ENCODE measurements around the gene CNTLN.

Gene CNTLN

GRCh38 chr9:17134396-17135294 is at the start of gene CNTLN:
Gene CNTLN (plus strand): TSS chr9:17135040. CDS start chr9:17135066, 26 bp downstream.
- Histone ChIP-seq H3K9me3 (ENCODE audit: control insufficient read depth, low read length) (no peaks in the 10 kb centered on the region), H3K9ac (ENCODE audit: low read length) (peak within 1 kb of the TSS; percentile 96), H3K4me3 (ENCODE audit: low read length) (peak within 1 kb of the TSS; percentile 93), H3K36me3 (ENCODE audit: control insufficient read depth, insufficient read depth, low read length, severe bottlenecking) (no peaks in the 10 kb centered on the region), H3K27me3 (replicated peaks; ENCODE audit: control insufficient read depth, insufficient read depth, low read length) (no peaks in the 10 kb centered on the region), H3K4me1 (ENCODE audit: control insufficient read depth, insufficient read depth, low read length) (peaks cover 7% of the 10 kb centered on the region)
- peak; percentile 95 for DNase-seq (ENCODE audit: low read depth)

- no peak for DNase-seq (ENCODE audit: low read depth)
- Histone ChIP-seq H3K4me3 (ENCODE audit: low read length) (no peak overlapping the region), H3K36me3 (ENCODE audit: control insufficient read depth, insufficient read depth, low read length, severe bottlenecking) (no peaks in the 10 kb centered on the region), H3K4me1 (ENCODE audit: control insufficient read depth, insufficient read depth, low read length) (peaks cover 4% of the 10 kb centered on the region), H3K27me3 (replicated peaks; ENCODE audit: control insufficient read depth, insufficient read depth, low read length) (no peaks in the 10 kb centered on the region), H3K9ac (ENCODE audit: low read length) (no peak overlapping the region), H3K9me3 (ENCODE audit: control insufficient read depth, low read length) (no peaks in the 10 kb centered on the region)
Measured at GRCh38 chr9:17088566-17088965, 46.3 kb upstream of the CNTLN start.

- H3K9me3 ChIP-seq (ENCODE audit: control insufficient read depth, low read length): no peaks in the 10 kb centered on the region
- no peak overlapping the region for H3K4me3 ChIP-seq (ENCODE audit: low read length)
- H3K27me3 ChIP-seq (replicated peaks; ENCODE audit: control insufficient read depth, insufficient read depth, low read length): no peaks in the 10 kb centered on the region
- DNase-seq (ENCODE audit: low read depth): no peak
- no peaks in the 10 kb centered on the region for H3K36me3 ChIP-seq (ENCODE audit: control insufficient read depth, insufficient read depth, low read length, severe bottlenecking)
- H3K9ac ChIP-seq (ENCODE audit: low read length): no peak overlapping the region
- peaks cover 4% of the 10 kb centered on the region for H3K4me1 ChIP-seq (ENCODE audit: control insufficient read depth, insufficient read depth, low read length)
Measured at GRCh38 chr9:17090041-17090440, 44.8 kb upstream of the CNTLN start.

- Histone ChIP-seq H3K9me3 (ENCODE audit: control insufficient read depth, low read length) (no peaks in the 10 kb centered on the region), H3K4me3 (ENCODE audit: low read length) (no peak overlapping the region), H3K4me1 (ENCODE audit: control insufficient read depth, insufficient read depth, low read length) (peaks cover 3% of the 10 kb centered on the region), H3K36me3 (ENCODE audit: control insufficient read depth, insufficient read depth, low read length, severe bottlenecking) (no peaks in the 10 kb centered on the region), H3K9ac (ENCODE audit: low read length) (no peak overlapping the region), H3K27me3 (replicated peaks; ENCODE audit: control insufficient read depth, insufficient read depth, low read length) (no peaks in the 10 kb centered on the region)
- DNase-seq (ENCODE audit: low read depth): peak; percentile 85
Measured at GRCh38 chr9:17116400-17116837, 18.4 kb upstream of the CNTLN start.

GRCh38 chr9:17117372-17117771 is 17.5 kb upstream of the CNTLN start:
- no peak for DNase-seq (ENCODE audit: low read depth)
- Histone ChIP-seq H3K36me3 (ENCODE audit: control insufficient read depth, insufficient read depth, low read length, severe bottlenecking) (no peaks in the 10 kb centered on the region), H3K9me3 (ENCODE audit: control insufficient read depth, low read length) (no peaks in the 10 kb centered on the region), H3K9ac (ENCODE audit: low read length) (no peak overlapping the region), H3K27me3 (replicated peaks; ENCODE audit: control insufficient read depth, insufficient read depth, low read length) (no peaks in the 10 kb centered on the region), H3K4me3 (ENCODE audit: low read length) (no peak overlapping the region), H3K4me1 (ENCODE audit: control insufficient read depth, insufficient read depth, low read length) (peaks cover 3% of the 10 kb centered on the region)

- DNase-seq (ENCODE audit: low read depth): no peak
- Histone ChIP-seq H3K9me3 (ENCODE audit: control insufficient read depth, low read length) (no peaks in the 10 kb centered on the region), H3K4me1 (ENCODE audit: control insufficient read depth, insufficient read depth, low read length) (peaks cover 3% of the 10 kb centered on the region), H3K27me3 (replicated peaks; ENCODE audit: control insufficient read depth, insufficient read depth, low read length) (no peaks in the 10 kb centered on the region), H3K36me3 (ENCODE audit: control insufficient read depth, insufficient read depth, low read length, severe bottlenecking) (no peaks in the 10 kb centered on the region), H3K4me3 (ENCODE audit: low read length) (no peak overlapping the region), H3K9ac (ENCODE audit: low read length) (no peak overlapping the region)
Measured at GRCh38 chr9:17120203-17120602, 14.6 kb upstream of the CNTLN start.

- no peaks in the 10 kb centered on the region for H3K27me3 ChIP-seq (replicated peaks; ENCODE audit: control insufficient read depth, insufficient read depth, low read length)
- no peaks in the 10 kb centered on the region for H3K9me3 ChIP-seq (ENCODE audit: control insufficient read depth, low read length)
- no peak overlapping the region for H3K4me3 ChIP-seq (ENCODE audit: low read length)
- H3K36me3 ChIP-seq (ENCODE audit: control insufficient read depth, insufficient read depth, low read length, severe bottlenecking): no peaks in the 10 kb centered on the region
- H3K9ac ChIP-seq (ENCODE audit: low read length): no peak overlapping the region
- H3K4me1 ChIP-seq (ENCODE audit: control insufficient read depth, insufficient read depth, low read length): peaks cover 3% of the 10 kb centered on the region
- no peak for DNase-seq (ENCODE audit: low read depth)
Measured at GRCh38 chr9:17121264-17121663, 13.6 kb upstream of the CNTLN start.

GRCh38 chr9:17130291-17130690 is 4.5 kb upstream of the CNTLN start:
- Histone ChIP-seq H3K9me3 (ENCODE audit: control insufficient read depth, low read length) (no peaks in the 10 kb centered on the region), H3K4me1 (ENCODE audit: control insufficient read depth, insufficient read depth, low read length) (peaks cover 7% of the 10 kb centered on the region), H3K9ac (ENCODE audit: low read length) (no peak overlapping the region), H3K36me3 (ENCODE audit: control insufficient read depth, insufficient read depth, low read length, severe bottlenecking) (no peaks in the 10 kb centered on the region), H3K27me3 (replicated peaks; ENCODE audit: control insufficient read depth, insufficient read depth, low read length) (no peaks in the 10 kb centered on the region), H3K4me3 (ENCODE audit: low read length) (no peak overlapping the region)
- no peak for DNase-seq (ENCODE audit: low read depth)

- Histone ChIP-seq H3K4me3 (ENCODE audit: low read length) (no peak overlapping the region), H3K36me3 (ENCODE audit: control insufficient read depth, insufficient read depth, low read length, severe bottlenecking) (no peaks in the 10 kb centered on the region), H3K9me3 (ENCODE audit: control insufficient read depth, low read length) (no peaks in the 10 kb centered on the region), H3K27me3 (replicated peaks; ENCODE audit: control insufficient read depth, insufficient read depth, low read length) (no peaks in the 10 kb centered on the region), H3K4me1 (ENCODE audit: control insufficient read depth, insufficient read depth, low read length) (peaks cover 7% of the 10 kb centered on the region), H3K9ac (ENCODE audit: low read length) (no peak overlapping the region)
- DNase-seq (ENCODE audit: low read depth): no peak
Measured at GRCh38 chr9:17130725-17131124, 4.1 kb upstream of the CNTLN start.

- no peak for DNase-seq (ENCODE audit: low read depth)
- H3K4me1 ChIP-seq (ENCODE audit: control insufficient read depth, insufficient read depth, low read length): peaks cover 7% of the 10 kb centered on the region
- no peaks in the 10 kb centered on the region for H3K9me3 ChIP-seq (ENCODE audit: control insufficient read depth, low read length)
- H3K9ac ChIP-seq (ENCODE audit: low read length): no peak overlapping the region
- H3K36me3 ChIP-seq (ENCODE audit: control insufficient read depth, insufficient read depth, low read length, severe bottlenecking): no peaks in the 10 kb centered on the region
- H3K27me3 ChIP-seq (replicated peaks; ENCODE audit: control insufficient read depth, insufficient read depth, low read length): no peaks in the 10 kb centered on the region
- H3K4me3 ChIP-seq (ENCODE audit: low read length): no peak overlapping the region
Measured at GRCh38 chr9:17131494-17131893, 3.3 kb upstream of the CNTLN start.

- peak; percentile 75 for DNase-seq (ENCODE audit: low read depth)
Measured at GRCh38 chr9:17135295-17136160, 688 bp downstream of the CNTLN start.

More at GRCh38 chr9:17135295-17136160, 688 bp downstream of the CNTLN start:
- Histone ChIP-seq H3K36me3 (ENCODE audit: control insufficient read depth, insufficient read depth, low read length, severe bottlenecking) (no peaks in the 10 kb centered on the region), H3K27me3 (replicated peaks; ENCODE audit: control insufficient read depth, insufficient read depth, low read length) (no peaks in the 10 kb centered on the region), H3K9me3 (ENCODE audit: control insufficient read depth, low read length) (no peaks in the 10 kb centered on the region), H3K4me1 (ENCODE audit: control insufficient read depth, insufficient read depth, low read length) (peaks cover 7% of the 10 kb centered on the region), H3K9ac (ENCODE audit: low read length) (peak overlapping the region; percentile 96), H3K4me3 (ENCODE audit: low read length) (peak overlapping the region; percentile 93)

Data from adipocyte (in vitro differentiated cells).